ENCODE data around the gene TTLL5.

Gene TTLL5

DNA sequence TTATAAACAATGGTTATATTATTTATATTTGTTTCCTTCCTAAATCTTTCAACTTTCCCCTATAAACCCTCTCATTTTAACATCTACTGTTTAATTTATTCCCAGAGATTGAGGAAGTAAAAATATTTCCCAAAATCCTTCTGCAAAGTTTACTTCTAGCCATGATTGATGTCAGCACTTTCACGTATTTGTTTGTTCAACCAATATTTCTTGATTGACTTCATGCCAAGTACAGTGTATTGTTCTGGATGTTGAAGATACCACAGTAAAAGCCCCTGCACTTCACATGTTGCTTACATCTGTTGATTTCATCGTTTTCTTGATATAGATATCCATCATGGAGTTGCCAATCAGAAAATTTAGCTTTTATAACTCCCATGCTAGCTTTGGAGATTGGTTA lies 81.8 kb downstream of the TTLL5 start:
- DNase-seq: no peak

DNA sequence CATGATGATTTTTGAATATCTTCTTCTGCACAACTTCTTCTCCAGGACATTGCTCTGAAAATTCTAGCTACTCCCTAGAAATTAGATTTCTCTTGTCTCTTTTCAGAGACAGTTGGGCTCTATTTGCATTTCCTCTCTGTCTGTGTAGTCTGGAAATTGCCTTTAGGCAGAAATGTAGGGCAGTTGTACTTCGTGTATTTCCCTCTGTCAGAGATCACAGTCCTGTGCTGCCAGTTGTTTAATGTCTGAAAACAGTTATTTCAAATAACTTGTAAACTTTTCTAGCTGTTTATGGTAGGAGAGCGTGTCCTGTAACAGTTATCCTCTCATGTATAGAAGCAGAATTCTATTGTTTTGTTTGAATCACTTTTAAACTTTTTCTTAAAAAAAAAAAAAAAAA lies 86.9 kb downstream of the TTLL5 start:
- DNase-seq: no peak

DNA sequence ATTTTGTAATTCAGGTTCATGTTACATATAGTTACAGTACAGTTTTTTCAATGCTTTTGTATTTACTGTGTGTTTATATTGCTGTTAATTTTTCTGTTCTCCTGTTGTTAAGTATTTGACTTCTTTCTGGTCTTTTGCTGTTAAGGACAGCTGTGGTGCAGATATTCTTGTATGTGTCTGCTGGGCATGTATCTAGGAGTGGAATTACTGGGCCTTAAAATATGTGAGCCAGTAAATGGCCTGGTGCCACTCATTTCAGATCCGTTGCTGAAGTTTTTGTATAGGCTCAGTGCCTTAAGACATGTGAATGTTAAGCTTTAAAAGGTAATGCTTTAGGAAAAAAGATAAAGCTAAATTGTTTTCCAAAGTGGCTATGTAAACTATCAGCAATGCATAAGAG lies 87.3 kb downstream of the TTLL5 start:
- DNase-seq: no peak

DNA sequence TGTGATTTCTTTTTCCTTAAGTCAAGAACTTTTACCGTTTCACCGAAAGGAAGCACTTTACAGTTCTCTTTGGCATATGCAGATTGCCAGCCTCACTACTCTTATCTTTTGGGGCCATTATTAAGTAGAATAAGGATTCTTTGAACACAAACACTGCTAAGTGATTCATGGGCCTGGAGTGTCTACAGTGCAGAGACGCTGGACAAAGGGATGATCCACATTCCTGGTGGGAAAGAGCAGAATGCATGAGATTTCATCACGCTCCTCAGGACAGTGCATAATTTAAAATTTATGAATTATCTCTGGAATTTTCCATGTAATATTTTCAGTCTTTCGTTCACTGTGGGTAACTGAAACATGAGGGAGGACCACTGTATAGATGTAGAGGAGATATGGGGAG lies 90.2 kb downstream of the TTLL5 start:
- no peak for DNase-seq

DNA sequence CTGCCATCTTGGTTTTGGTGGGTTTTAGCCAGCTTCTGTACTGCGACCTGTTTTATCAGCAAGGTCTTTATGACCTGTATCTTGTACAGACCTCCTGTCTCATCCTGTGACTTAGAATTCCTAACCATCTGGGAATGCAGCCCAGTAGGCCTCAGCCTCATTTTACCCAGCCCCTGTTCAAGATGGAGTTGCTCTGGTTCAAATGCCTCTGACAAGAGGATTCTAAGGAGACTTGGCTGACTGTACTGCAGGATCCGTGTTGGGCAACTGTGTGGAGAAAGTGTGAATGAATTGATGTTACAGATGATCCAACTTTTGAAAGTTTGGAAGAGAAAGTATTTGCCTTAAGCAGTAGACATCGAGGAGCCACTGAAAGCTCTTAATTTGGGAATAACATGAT lies 91.0 kb downstream of the TTLL5 start:
- no peak for DNase-seq

DNA sequence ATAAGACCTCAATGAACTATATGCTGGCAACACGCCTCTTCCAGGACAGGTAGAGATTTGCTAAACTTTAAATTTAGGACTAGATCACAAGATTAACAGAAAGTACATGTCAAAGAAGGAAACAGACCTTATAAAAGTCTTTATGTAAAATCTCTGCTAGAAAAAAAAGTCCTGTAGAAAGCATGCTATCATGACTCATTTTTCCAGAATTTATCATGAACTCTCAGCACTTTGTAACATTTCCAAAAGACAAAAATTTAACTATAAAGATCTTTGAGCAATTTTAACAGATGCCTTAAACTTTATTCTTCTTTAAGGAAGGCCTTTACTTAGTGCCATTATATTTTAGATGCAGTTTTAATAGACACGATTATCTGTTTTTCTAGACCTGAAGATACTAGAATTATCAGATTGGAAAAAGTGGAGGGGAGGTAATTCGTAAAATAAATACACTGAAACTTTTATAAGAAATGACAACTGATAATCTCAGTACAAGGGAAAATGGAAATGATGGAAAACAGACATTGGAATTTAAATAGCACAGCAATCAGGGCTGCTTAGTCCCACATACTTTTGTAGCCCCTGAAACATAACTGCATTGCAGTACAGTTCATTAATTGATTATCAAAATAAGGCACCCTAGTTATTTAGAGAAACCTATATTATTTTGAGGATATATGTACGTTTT lies 92.0 kb downstream of the TTLL5 start:
- no peak for DNase-seq

DNA sequence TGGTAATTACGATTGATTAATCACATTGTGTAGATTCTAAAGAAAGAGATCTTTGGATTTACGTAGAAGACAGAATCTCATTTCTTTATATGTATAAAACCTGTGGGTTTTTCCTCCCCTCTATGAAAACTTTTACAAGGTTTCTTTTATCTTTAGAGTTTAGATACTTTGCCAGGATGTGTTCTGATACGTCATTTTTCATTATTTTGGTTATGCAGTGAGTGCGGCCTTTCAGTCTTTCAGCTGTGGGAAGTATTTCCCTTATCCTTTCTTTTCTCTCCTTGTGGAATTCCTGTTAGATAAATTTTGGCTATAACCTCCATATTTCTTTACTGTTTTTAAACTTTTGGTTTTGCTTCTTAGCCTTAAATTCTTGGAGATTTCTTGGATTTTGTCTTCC lies 92.7 kb downstream of the TTLL5 start:
- DNase-seq: no peak

DNA sequence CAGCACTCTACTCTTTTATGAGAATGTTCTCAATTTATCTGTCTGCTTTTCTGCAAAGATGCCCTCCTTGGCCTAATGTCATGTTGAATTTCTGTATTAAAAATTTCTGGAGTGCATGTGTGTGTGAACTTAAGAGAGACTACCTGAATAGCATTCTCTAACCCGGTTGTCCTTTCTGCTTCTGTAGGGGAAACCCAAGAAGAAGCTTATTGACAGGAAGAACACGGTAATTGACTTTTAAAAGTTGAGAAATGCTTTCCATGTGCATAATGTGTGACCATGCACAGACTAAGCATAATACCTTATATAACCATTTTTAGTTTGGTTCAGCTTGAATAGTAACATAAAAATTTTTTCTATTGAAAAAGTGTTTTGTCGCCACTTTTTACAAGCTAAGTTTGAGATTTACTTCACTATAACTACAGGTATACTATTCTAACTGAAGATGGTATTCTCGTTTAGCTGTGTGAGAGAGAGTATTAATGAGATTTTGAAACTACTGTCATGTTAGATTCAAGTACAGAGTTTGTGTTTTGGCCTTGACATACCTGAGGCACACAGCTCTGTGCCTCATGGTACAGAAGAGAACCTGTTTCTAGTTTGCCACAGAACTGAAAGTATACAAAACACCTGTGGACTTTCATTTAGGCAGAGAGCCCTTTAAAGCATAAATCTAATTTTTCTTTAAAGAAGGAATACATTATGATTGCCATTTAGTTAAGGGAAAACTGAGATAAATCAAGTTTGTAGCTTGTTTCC lies 96.8 kb downstream of the TTLL5 start:
- no peak for DNase-seq

DNA sequence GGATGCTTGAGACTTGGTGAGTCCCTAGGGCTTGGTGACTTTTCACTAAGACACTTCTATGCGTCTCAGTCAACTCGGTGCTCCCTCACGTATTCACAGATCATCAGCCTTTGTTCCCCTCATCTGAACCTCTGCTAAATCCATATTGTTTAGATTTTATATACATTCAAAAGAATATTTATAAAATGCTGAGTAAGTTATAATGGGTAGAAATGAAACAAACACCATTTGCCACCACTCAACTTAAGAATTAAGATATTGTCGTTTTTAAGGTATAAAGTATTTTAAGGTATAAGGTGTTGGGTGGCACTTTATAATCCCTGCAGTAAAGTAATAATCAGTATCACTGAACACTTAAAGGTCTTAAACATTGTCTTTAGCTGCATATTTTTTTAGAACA lies 103.0 kb downstream of the TTLL5 start:
- no peak for DNase-seq

DNA sequence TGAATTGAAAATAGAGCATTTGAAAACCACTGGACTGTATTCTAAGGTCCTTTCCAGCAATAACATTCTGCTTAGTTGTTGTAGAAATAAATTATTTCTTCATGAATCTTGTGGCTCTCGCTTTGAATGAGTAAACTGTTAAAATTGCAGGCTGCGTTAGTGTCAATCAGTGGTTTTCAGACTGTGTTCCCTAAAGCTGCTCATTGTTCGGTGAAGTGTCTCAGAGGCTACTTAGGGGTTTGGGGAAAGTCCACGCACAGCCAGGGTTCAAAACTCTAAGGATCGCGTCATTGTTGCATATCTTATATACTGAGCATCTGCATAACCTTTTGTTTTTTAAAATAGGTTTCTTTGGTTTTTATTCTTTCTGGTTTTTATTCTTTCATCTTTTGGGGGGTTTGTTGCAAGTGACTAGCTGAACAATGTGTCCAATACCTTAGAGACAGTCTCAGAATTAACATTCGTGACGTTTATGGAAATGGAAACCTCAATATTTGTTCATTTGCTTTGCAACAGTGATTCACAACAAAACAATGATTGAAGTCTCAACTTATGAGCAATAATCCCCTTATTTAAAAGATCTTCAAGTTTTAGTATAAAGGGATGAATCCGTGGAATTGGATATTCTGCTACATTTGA lies 108.1 kb downstream of the TTLL5 start:
- DNase-seq: no peak

DNA sequence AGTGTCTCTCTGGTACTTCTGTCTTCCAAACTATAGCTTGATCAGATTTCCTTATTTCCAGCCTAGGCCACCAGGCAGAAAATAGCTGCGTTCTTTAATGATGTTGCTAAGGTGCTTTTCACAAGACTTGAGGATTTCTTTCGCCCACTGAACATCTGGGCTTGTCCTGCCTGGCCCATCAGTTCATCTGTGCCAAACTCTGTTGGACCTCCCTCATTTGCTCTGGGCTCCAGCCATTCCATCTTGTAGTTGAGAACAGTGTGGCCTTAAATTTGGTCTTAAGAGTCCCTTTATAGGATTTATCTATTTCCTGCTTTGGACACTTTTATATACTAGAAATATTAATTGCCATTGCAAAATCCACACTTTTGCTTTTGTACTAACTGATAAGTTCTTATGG lies 109.6 kb downstream of the TTLL5 start:
- no peak for DNase-seq

DNA sequence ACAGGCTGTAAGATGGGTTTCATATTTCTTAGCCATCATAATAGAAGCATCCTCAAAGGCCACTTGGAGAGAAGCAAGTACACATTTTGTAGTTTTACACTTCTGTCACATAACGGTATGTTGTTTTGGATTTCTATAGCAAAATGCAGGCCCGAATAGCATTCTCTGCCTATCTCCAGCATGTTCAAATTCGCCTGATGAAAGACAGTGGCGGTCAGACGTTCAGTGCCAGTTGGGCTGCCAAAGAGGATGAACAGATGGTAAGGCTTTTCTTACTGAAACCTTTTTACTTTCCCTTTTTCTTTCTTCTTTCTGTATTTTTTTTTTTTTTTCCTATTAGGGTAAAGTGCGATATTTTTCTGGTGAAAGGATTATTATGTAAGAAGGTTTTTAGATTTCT lies 110.5 kb downstream of the TTLL5 start:
- no peak for DNase-seq

DNA sequence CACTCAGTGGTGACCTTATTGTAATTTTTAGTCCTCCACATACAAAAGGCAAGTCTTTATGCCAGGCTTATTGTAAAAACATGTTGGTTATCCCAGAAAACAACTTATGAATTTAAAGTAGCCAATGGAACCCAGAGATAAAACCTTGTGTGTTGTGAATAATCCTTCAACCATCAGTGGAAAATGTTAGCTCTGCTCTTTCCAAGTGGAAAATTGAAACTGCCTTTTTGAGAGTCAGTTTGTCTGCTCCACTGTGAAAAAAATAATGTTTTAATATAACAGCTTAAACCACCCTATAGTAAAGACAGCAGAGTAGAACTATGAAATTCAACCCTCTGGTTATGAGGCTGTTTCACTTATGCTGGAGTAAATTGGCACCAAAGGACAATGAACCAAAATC lies 112.0 kb downstream of the TTLL5 start:
- DNase-seq: no peak

DNA sequence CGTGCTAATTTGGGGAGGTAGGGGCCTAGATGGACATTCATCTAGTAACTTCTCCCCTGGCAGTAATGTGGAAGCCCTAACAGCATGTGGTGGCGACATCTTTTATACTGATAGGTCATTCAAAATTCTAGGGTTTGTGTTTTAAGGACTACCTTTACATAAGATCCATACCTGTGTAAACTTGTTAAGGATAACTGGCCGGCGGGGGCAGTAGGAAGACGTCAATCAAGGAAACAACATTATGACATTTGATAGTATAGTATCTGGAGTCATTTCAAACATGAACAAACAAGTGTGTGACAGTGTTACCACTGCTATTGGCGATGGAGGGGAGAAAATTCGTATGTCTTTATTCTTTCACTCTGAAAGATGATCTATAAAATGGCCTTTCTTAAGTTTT lies 120.0 kb downstream of the TTLL5 start:
- DNase-seq: no peak

DNA sequence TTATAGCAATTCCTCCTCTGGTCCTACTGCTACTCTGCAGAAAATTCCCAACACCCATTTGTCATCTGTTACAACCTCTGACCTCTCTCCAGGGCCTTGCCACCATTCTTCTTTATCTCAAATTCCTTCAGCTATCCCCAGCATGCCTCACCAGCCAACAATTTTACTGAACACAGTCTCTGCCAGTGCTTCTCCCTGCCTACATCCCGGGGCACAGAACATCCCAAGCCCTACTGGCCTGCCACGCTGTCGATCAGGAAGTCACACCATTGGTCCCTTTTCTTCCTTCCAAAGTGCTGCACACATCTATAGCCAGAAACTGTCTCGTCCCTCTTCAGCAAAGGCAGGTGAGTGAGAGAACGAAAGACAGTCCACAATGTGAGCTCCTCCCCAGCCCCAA lies 122.1 kb downstream of the TTLL5 start:
- no peak for DNase-seq

DNA sequence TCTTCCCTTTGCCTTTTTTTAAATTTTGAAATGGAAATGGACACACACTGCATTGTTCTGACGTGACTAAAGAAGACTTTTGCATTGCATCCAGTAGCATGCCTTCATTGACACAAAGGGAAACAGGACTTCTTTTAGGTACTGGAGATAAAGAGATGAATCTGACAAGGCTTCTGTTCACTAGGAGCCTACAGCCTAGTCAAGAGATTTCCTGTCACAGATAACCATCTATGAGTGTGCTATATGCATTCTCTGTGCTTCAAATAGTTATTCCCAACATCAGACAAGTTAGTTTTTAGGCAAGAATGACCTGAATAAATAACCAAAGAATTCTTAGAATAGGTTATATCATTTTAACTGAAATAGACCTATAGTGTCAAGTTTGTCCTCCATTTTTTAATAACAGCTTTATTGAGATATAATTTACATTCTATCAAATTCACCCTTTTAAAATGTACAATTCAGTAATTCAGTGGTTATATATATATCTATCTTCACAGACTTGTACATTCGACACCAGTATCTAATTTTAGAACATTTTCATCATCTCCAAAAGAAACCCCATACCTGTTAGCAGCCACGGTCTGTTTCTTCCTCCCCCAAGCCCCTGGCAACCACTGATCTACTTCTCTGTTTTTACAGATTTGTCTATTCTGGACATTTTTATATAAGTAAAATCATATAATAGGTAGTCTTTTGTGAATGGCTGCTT lies 122.7 kb downstream of the TTLL5 start:
- no peak for DNase-seq

DNA sequence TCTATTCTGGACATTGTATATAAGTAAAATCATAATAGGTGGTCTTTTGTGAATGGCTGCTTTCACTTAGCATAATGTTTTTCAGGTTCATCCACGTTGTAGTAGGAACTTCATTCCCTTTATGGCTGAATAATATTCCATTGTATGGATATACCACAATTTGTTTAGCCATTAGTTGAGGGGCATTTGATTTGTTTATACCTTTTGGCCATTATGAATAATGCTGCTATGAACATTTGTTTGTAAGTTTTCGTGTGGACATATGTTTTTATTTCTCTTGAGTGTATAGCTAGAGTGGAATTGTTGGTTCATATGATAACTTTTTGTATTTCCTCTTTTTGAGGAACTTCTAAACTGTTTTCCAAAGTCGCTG lies 123.3 kb downstream of the TTLL5 start:
- DNase-seq: no peak

DNA sequence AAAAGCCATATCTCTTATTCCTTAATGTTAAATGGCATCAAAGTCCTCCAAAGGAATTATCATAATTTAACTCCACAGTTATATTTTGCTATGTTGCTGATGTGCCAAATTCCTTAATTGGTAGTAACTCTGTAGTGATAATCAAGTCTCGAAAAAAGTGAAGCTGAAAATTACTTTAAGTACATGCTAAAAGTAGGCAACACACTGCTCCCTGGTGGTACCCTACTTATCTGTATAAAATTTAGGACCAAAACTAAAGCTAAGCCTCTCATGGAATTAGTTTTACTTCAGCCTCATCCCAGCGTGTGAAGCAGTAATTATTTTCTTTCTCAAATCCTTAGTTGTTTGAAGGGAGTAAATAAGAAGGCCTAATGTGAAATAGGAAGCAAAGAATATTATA lies 132.8 kb downstream of the TTLL5 start:
- DNase-seq: no peak

DNA sequence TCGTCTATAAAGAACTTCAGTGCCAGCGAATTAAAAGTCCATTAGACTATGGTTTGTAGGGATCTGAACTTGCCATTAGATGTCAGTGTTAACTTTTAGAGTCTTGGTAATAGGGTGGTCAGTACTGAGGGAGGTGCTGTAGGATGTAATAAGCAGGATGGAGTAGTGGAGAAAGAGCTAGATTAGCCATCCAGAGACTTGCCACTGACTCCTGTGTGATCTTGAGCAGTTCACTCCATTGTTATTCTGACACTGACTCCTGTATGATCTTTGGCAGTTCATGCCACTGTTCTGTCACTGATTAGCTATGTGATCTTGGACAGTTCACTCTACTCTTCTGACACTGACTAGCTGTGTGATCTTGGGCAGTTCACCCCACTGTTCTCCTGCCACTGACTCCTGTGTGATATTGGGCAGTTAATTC lies 133.6 kb downstream of the TTLL5 start:
- no peak for DNase-seq

DNA sequence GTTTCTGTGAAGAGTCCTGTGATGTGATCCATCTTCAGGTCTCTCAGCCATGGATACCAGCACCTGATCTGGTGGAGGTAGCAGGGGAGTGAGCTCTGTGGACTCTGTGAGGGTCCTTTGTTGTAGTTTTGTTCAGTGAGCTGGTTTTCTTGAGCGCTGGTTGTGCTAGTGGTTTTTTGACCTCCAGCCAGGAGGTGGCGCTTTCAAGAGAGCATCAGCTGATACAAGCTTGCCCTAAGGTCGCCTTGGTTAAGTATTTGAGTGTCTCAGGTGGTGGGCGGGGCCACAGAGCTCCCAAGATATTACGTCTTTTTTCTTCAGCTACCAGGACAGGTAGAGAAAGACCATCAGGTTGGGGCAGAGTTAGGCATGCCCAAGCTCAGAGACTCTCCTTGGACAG lies 139.7 kb downstream of the TTLL5 start:
- DNase-seq: peak in 1 of 3 donors; percentile 1

DNA sequence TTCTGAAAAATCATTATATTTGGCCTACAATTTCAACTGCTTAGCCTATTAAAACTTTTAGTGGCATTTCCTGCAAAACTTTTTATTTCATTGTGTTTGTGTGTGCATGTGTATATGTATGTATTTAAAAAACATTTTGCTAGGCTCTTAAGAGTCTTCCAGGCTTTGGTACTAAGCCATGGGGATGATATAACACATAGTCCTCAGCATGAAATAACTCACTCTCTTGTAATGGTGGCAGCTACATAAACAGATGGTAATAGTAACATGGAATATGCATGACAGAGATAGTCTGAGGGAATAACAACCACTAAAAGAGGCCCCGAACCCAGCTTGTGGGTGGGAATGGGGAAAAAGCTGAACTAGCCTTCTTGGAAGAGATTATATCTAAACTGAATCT lies 141.4 kb downstream of the TTLL5 start:
- DNase-seq: no peak

DNA sequence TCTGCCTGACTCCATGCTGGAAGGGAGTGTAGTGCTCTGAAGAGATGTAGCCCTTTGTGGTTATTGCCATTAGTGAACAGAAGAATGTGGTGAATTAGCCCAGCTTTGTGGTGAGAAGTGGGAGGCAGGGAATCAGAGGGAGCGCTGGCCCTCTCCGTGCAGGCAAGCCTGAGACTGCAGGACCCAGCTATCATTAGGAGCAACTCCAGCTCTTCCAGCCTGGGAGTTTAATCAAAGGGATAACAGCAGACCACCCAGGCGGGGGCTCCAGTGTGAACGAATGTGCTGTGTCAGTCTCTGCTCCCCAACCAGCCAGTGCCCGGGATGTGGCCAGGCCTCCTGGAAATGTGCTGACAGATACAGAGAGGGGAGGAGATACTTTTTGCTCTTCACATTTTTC lies 142.7 kb downstream of the TTLL5 start:
- DNase-seq: no peak

DNA sequence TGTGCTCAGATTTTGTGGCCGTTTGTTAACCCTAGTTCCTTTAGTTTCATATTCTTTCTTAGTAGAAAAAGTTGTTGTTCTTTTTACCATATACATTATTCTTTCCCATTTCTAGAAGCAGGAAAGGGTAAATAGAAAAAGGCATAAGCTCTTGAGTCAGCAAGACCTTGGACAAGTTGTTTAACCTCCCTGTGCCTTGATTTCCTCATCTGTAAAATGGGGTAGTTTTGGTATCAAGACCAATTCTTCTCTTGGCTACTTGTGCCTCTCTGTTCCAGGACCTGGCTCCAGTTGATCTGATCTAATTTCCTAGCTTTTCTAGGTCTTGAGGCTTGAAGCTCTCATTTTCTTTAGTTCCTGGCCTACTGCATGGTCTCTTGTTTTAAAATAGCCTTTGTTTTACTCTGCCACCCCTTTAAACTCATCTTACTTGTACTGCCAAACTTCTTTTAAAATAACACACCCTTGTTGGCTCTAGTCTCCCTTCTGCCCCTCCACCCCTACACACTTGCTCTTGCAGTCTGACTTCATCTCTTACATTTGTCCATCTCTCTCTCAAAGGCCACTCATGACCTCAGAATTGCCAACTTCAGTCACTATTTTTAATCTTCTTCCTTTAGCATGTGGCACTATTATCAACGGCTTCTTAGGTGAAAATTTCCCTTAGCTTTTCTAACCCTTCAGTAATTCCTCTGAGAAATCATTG lies 143.7 kb downstream of the TTLL5 start:
- no peak for DNase-seq
